A673 (cell line): ENCODE measurements around the gene LITAFD. TPM values are rescaled to one million over a fixed set of nuclear protein-coding genes. Genes with fewer than 3 reads are reported as not detected.
A peak's percentile ranks its signal among the peaks of the same experiment; 100 is the strongest.

Experiments
- BruUV-seq: library from RNA; stranded (reverse); fragments of 400-500 nt; replicated peaks from 2 replicates; lab custom pipeline; 2021; lab: Mats Ljungman, UMichigan
- CTCF ChIA-PET: fragments of 300-600 bp; sonication (Branson Sonifier 250); formaldehyde crosslinking; loops from one replicate; lab custom pipeline; 2022; ENCODE audit warnings: antibody characterized with exemption; lab: Charles Lee
- POLR2A ChIA-PET: fragments of 300-600 bp; sonication (Branson Sonifier 250); formaldehyde crosslinking; loops from one replicate; lab custom pipeline; 2022; ENCODE audit warnings: antibody characterized with exemption; ENCODE audit not compliant: low non-redundant PET; lab: Charles Lee
- DNase-seq: peaks from one replicate; pipeline ENCODE4 v3.0.0-alpha.2; 2015; ENCODE audit warnings: low spot score
- H3K27ac ChIP-seq: fragments of 200-600 bp; sonication (generic); 2 replicates; pipeline ENCODE4 v1.5.1; 2016; ENCODE audit warnings: mixed run types, low read depth, mild to moderate bottlenecking, mixed read lengths, antibody characterized with exemption, low read length; ENCODE audit not compliant: poor library complexity, severe bottlenecking
- H3K27me3 ChIP-seq: fragments of 200-600 bp; sonication (generic); replicated peaks from 2 replicates; pipeline ENCODE4 v1.6.1; 2017; ENCODE audit warnings: mixed run types, low read depth, mild to moderate bottlenecking, mixed read lengths, antibody characterized with exemption, low read length; ENCODE audit not compliant: insufficient read depth, poor library complexity
- H3K36me3 ChIP-seq: fragments of 200-600 bp; sonication (generic); 2 replicates; pipeline ENCODE4 v1.6.1; 2016; ENCODE audit warnings: mixed run types, mild to moderate bottlenecking, mixed read lengths, antibody characterized with exemption, low read length; ENCODE audit not compliant: insufficient read depth, poor library complexity, severe bottlenecking
- H3K4me1 ChIP-seq: fragments of 200-600 bp; sonication (generic); 2 replicates; pipeline ENCODE4 v1.6.1; 2017; ENCODE audit warnings: mixed run types, mild to moderate bottlenecking, mixed read lengths, antibody characterized with exemption, low read length; ENCODE audit not compliant: insufficient read depth, poor library complexity, severe bottlenecking
- H3K4me3 ChIP-seq: fragments of 200-600 bp; sonication (generic); 2 replicates; pipeline ENCODE4 v1.5.1; 2016; ENCODE audit warnings: low read depth, mixed run types, mild to moderate bottlenecking, mixed read lengths, low read length; ENCODE audit not compliant: poor library complexity, severe bottlenecking
- H3K9me3 ChIP-seq: fragments of 200-600 bp; sonication (generic); 2 replicates; pipeline ENCODE4 v1.6.1; 2016; ENCODE audit warnings: mixed run types, low read depth, mild to moderate bottlenecking, mixed read lengths, antibody characterized with exemption, low read length; ENCODE audit not compliant: poor library complexity, severe bottlenecking
- EZH2 ChIP-seq: fragments of 200-600 bp; sonication (generic); IDR thresholded peaks from 2 replicates; pipeline ENCODE4 v1.6.1; 2017; ENCODE audit warnings: borderline replicate concordance, low read depth, mild to moderate bottlenecking, mixed read lengths, antibody characterized with exemption, low read length; ENCODE audit not compliant: poor library complexity, severe bottlenecking
- intact Hi-C: fragments of 100-400 bp; cut with micrococcal nuclease; formaldehyde crosslinking; loops from one replicate; pipeline ENCODE4 v1.10.0; 2022; ENCODE audit not compliant: unreplicated experiment
- total RNA-seq: library from RNA; stranded (reverse); gene quantifications from 2 replicates; pipeline ENCODE4 v1.2.3, GENCODE V29; 2021
- TF ChIP-seq, protein P1 (sequence below): fragments of 300-800, 200-600 bp; sonication (generic); conservative IDR thresholded peaks from 2 replicates; pipeline ENCODE4 v1.5.1; 2017; ENCODE audit warnings: low read depth, mild to moderate bottlenecking, antibody characterized with exemption, low read length, moderate library complexity, mixed read lengths

Gene LITAFD
- total RNA-seq, 1 experiment from 2014 or later = not detected

DNA sequence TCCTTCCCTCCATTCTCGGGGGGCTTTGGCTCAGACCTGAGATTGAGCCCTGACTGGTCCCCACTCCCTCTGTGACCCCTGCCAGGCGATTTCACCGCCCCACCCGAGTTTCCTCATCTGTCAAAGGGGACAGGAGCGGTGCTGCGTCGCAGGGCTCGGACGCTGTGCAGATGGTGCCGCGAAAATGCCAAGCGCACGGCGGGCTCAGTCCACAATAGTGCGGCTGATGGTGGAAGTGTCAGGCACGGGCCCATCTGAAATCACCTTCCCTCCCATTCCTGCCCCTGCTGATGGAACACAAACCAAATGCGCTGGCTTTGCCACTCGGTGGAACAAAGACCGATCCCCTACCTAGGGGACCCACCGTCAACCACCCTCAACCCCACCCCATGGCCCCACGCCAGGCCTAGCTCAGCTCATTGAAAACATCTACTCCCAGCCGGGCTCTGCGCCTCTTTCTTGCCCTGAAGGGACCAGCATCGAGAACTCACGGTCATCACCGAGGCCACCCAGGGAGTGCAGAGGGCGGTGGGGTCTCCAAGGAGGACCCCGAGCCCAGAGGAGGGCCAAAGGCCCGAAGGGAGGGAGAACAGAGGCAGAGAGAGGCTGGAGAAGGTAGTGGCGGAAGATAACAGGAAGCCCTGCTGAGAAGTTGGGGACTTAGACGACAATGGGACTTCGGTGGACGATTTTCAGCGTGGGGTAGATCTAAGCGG lies 14.8 kb upstream of the LITAFD start:
- Histone ChIP-seq H3K27me3 (no peaks in the 10 kb centered on the region), H3K4me1 (peaks cover 49% of the 10 kb centered on the region), H3K9me3 (no peaks in the 10 kb centered on the region), H3K36me3 (peaks cover 23% of the 10 kb centered on the region), H3K27ac (peak overlapping the region; percentile 96), H3K4me3 (peak overlapping the region; percentile 90)
- ChIA-PET POLR2A (no interaction called here), CTCF (interaction anchor here (0.7 kb wide), 1 partner anchor 208 kb away, joined by 3 read pairs; no protein-coding TSS in a partner anchor)
- DNase-seq = peak; percentile 53
- intact Hi-C loops = loop anchor here (5.0 kb wide), 2 partner anchors 70 to 205 kb away; partner anchors contain the start of genes PMM2 and TMEM186
- TF ChIP-seq, protein P1, sequence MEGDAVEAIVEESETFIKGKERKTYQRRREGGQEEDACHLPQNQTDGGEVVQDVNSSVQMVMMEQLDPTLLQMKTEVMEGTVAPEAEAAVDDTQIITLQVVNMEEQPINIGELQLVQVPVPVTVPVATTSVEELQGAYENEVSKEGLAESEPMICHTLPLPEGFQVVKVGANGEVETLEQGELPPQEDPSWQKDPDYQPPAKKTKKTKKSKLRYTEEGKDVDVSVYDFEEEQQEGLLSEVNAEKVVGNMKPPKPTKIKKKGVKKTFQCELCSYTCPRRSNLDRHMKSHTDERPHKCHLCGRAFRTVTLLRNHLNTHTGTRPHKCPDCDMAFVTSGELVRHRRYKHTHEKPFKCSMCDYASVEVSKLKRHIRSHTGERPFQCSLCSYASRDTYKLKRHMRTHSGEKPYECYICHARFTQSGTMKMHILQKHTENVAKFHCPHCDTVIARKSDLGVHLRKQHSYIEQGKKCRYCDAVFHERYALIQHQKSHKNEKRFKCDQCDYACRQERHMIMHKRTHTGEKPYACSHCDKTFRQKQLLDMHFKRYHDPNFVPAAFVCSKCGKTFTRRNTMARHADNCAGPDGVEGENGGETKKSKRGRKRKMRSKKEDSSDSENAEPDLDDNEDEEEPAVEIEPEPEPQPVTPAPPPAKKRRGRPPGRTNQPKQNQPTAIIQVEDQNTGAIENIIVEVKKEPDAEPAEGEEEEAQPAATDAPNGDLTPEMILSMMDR = no peak
- no peak for TF ChIP-seq EZH2
- BruUV-seq = no TSS peak

- H3K27ac ChIP-seq = peak overlapping the region; percentile 96
- peak overlapping the region; percentile 90 for H3K4me3 ChIP-seq
- peaks cover 49% of the 10 kb centered on the region for H3K4me1 ChIP-seq
- BruUV-seq = TSS peak; percentile 74
- no peaks in the 10 kb centered on the region for H3K9me3 ChIP-seq
- no peaks in the 10 kb centered on the region for H3K27me3 ChIP-seq
- ChIA-PET POLR2A (no interaction called here), CTCF (no interaction called here)
- intact Hi-C loops = loop anchor here (2.0 to 5.0 kb wide), 3 partner anchors 71 to 291 kb away; partner anchors contain the start of genes PMM2 and TMEM186
- TF ChIP-seq, protein P1 = no peak
- TF ChIP-seq EZH2 = no peak
- DNase-seq = no peak
- peaks cover 23% of the 10 kb centered on the region for H3K36me3 ChIP-seq
These were observed 14.2 kb upstream of the LITAFD start for GRCh38 chr16:8867932-8868415.

GRCh38 chr16:8868416-8869211 lies 13.5 kb upstream of the LITAFD start, which contains the start of gene CARHSP1:
CARHSP1 (minus strand) TSS chr16:8869006; CDS start chr16:8859328, 9,678 bp downstream.
- H3K4me3 ChIP-seq = peak within 1 kb of the TSS; percentile 90
- ChIA-PET POLR2A (interaction anchor here (0.6 kb wide), 2 partner anchors 23 to 222 kb away, joined by 3 to 4 read pairs; partner anchors contain the start of gene HAPSTR1), CTCF (interaction anchor here (0.6 to 1.1 kb wide), 4 partner anchors 10 to 140 kb away, joined by 3 to 9 read pairs (median 5); no protein-coding TSS in a partner anchor)
- intact Hi-C loops = loop anchor here (2.0 to 5.0 kb wide), 3 partner anchors 71 to 292 kb away; partner anchors contain the start of genes PMM2 and TMEM186
- TF ChIP-seq, protein P1 = no peak
- no peak for TF ChIP-seq EZH2
- H3K9me3 ChIP-seq = no peaks in the 10 kb centered on the region
- H3K4me1 ChIP-seq = peaks cover 49% of the 10 kb centered on the region
- peak; percentile 97 for DNase-seq
- H3K27me3 ChIP-seq = no peaks in the 10 kb centered on the region
- H3K27ac ChIP-seq = peak within 1 kb of the TSS; percentile 96
- H3K36me3 ChIP-seq = peaks cover 18% of the 10 kb centered on the region
- no TSS peak for BruUV-seq
